ENCODE results near the gene SIL1.

The SIL1 gene

GRCh38 chr5:138918686-138919085 lies 279.5 kb downstream of the SIL1 start:
- DNase-seq (ENCODE audit: low spot score) = no peak
- no peak for TF ChIP-seq CTCF (IDR thresholded peaks at IDR 0.05; ENCODE audit: borderline replicate concordance, control extremely low read depth, extremely low read depth, insufficient read depth, missing control alignments)
- in situ Hi-C loops (cut with MboI; ENCODE audit: low sequenced_read_pairs, unreplicated experiment) = no loop called here

GRCh38 chr5:138914338-138914737 lies 283.8 kb downstream of the SIL1 start:
- TF ChIP-seq CTCF (IDR thresholded peaks at IDR 0.05; ENCODE audit: borderline replicate concordance, control extremely low read depth, extremely low read depth, insufficient read depth, missing control alignments) = no peak
- DNase-seq (ENCODE audit: low spot score) = no peak
- in situ Hi-C loops (cut with MboI; ENCODE audit: low sequenced_read_pairs, unreplicated experiment) = no loop called here

- DNase-seq (ENCODE audit: low spot score) = no peak
- no peak for TF ChIP-seq CTCF (IDR thresholded peaks at IDR 0.05; ENCODE audit: borderline replicate concordance, control extremely low read depth, extremely low read depth, insufficient read depth, missing control alignments)
- in situ Hi-C loops (cut with MboI; ENCODE audit: low sequenced_read_pairs, unreplicated experiment) = no loop called here
Observed at GRCh38 chr5:138913773-138914172, 284.4 kb downstream of the SIL1 start.

- in situ Hi-C loops (cut with MboI; ENCODE audit: low sequenced_read_pairs, unreplicated experiment) = no loop called here
Observed at GRCh38 chr5:138912093-138912492, 286.1 kb downstream of the SIL1 start.

GRCh38 chr5:138911441-138911840 lies 286.7 kb downstream of the SIL1 start:
- no peak for TF ChIP-seq CTCF (IDR thresholded peaks at IDR 0.05; ENCODE audit: borderline replicate concordance, control extremely low read depth, extremely low read depth, insufficient read depth, missing control alignments)
- DNase-seq (ENCODE audit: low spot score) = no peak
- in situ Hi-C loops (cut with MboI; ENCODE audit: low sequenced_read_pairs, unreplicated experiment) = no loop called here

More at GRCh38 chr5:138912093-138912492, 286.1 kb downstream of the SIL1 start:
- no peak for TF ChIP-seq CTCF (IDR thresholded peaks at IDR 0.05; ENCODE audit: borderline replicate concordance, control extremely low read depth, extremely low read depth, insufficient read depth, missing control alignments)
- DNase-seq (ENCODE audit: low spot score) = no peak

DNA sequence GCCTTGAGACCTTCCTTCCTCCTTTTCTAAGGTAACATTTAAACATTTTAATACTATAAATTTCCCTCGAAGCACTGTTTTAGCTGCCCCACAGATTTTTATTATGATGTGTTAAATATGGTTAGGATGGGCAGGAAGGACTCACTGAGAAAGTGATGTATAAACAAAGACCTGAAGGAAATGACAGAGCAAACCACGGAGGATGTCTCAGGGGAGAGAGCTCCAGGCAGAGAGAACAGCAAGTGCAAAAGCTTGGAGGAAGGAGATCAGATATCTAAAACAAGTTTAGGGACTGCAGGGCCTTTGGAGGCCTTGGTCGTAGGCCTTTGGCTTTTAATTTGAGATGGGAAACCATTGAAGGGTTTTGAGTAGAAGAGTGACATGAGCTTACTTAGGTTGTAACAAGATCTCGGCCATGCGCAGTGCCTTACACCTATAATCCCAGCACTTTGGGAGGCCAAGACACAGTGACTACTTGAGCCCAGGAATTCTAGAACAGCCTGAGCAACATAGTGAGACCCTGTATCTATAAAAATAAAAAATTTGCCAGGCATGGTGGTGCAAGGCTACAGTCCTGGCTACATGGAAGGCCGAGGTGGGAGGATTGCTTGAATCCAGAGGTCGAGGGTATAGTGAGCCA lies 287.5 kb downstream of the SIL1 start:
- in situ Hi-C loops (cut with MboI; ENCODE audit: low sequenced_read_pairs, unreplicated experiment) = no loop called here
- no peak for DNase-seq (ENCODE audit: low spot score)
- no peak for TF ChIP-seq CTCF (IDR thresholded peaks at IDR 0.05; ENCODE audit: borderline replicate concordance, control extremely low read depth, extremely low read depth, insufficient read depth, missing control alignments)
